Measurements from ENCODE around the gene RIN1. TPM values are rescaled to one million over a fixed set of nuclear protein-coding genes. Genes with fewer than 3 reads are reported as not detected.
"Not testable (repeated sequence)": the region's sequence is repeated elsewhere in the genome, so short reads cannot be mapped to it uniquely, and the experiment has no call there.

The RIN1 gene
- 10 to 100 TPM in 3 of 4 donors, 1 to 10 TPM in 1; 8.8 to 43.8 (median 14.4) TPM for total RNA-seq

DNA sequence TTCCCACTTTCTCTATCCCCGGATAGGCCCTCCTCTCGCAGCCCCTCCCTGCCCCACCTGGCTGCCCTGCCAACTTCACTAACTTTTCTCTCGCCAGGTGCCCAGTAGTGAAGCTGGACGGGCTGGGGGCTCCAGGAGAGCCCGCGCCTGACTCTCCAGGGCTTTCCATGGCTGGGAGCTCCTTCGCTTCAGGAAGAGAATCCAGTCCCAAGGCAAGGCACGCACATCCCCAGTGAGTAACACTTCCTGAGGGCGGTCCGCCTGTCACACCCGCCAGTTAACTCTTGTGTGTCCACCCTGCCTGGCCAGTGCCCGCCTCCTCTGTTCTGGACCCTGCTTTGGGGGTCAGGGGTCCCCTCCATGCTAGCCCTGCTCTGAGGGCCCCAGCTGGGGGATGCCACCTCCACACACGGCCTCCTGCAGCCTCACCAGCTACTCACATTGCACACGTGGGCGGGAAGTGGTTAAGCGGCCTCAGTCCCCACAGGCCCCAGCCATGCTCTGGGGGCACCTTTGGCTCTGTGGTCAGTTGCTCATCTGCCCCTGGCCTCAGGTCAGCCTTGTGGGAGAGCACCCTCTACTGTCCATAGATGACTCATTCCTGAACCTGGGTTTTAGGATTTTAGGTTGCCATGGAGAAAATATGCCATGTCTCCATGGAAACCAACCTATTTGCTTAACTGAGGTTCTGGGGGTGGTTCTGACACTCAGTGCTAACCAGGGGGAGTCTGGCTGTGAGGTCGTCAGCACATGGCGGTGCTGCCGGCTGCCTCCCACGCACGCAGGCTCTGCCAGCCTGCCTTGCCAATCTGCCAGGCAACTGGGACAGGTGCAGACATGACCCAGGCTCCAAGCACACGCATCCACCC lies at the start of gene RIN1:
Gene RIN1 (minus strand): TSS at position 201 of the 869 bp plus-strand sequence. CDS start 32 bp downstream, at position 169.
- Histone ChIP-seq H3K27me3 (no peaks in the 10 kb centered on the region), H3K9me3 (no peaks in the 10 kb centered on the region), H3K36me3 (peaks cover 0 to 11% (median 4%) of the 10 kb centered on the region in 4 donors), H3K4me3 (peak within 1 kb of the TSS; percentile 40 to 65 (median 58)), H3K4me1 (peaks cover 12 to 26% (median 21%) of the 10 kb centered on the region in 4 donors), H3K27ac (peak within 1 kb of the TSS; percentile 76 to 82 (median 78))
- TF ChIP-seq EP300 (IDR thresholded peaks at IDR 0.05; ENCODE audit: low read depth) (no peak), POLR2A (IDR thresholded peaks at IDR 0.05) (peak; percentile 59), POLR2AphosphoS5 (IDR thresholded peaks at IDR 0.05) (peak; percentile 59 to 76 (median 71)), CTCF (IDR thresholded peaks at IDR 0.05) (peak in 3 of 5 experiments; percentile 19 to 24 (median 24))
- peak; percentile 71 for DNase-seq
- in situ Hi-C loops (cut with MboI; ENCODE audit: low pct_ligation_motif_present in 1 of 4, low pct_unique_long_range_greater_than_20kb in 1 of 4, low sequenced_read_pairs in 3 of 4) (no loop called here), intact Hi-C loops (cut with DNase I; ENCODE audit: low total_unique reads) (no loop called here)
- WGBS, 2 donors (ENCODE audit: low coverage in 1 of 2) = 13% methylated on average over 21 of the region's 22 CpGs; no CpG with 5 or more reads in 1 of the 2 donors

DNA sequence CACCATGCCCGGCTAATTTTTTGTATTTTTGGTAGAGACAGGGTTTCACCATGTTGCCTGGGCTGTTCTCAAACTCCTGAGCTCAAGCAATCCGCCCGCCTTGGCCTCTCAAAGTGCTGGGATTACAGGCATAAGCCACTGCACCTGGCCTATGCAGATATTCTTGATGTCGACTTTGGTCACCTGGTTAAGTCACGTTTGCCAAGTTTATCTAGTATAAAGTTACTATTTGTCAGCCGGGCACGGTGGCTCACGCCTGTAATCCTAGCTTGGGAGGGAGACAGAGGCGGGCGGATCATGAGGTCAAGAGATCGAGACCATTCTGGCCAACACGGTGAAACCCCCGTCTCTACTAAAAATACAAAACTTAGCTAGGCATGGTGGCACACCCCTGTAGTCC lies 48.1 kb upstream of the RIN1 start:
- WGBS, 2 donors (ENCODE audit: low coverage in 1 of 2) = 59 to 67% methylated on average over 5 to 13 of the region's 13 CpGs
- H3K27ac ChIP-seq; DNase-seq; H3K4me3 ChIP-seq; H3K9me3 ChIP-seq; H3K27me3 ChIP-seq; H3K36me3 ChIP-seq; intact Hi-C loops (cut with DNase I; ENCODE audit: low total_unique reads): not testable (repeated sequence)
- H3K4me1 ChIP-seq = peaks cover 0 to 12% (median 0%) of the 10 kb centered on the region in 4 donors
- in situ Hi-C loops (cut with MboI; ENCODE audit: low pct_ligation_motif_present in 1 of 4, low pct_unique_long_range_greater_than_20kb in 1 of 4, low sequenced_read_pairs in 3 of 4) = loop anchor here in 1 of 4 donors (10.0 kb wide), 1 partner anchor 80 kb away; no protein-coding TSS in a partner anchor

GRCh38 chr11:66380264-66380663 lies 44.0 kb upstream of the RIN1 start:
- H3K27me3 ChIP-seq = peaks cover 19% of the 10 kb centered on the region
- H3K9me3 ChIP-seq; intact Hi-C loops (cut with DNase I; ENCODE audit: low total_unique reads); DNase-seq; H3K4me3 ChIP-seq; H3K27ac ChIP-seq; H3K36me3 ChIP-seq; H3K4me1 ChIP-seq: not testable (repeated sequence)
- WGBS, 2 donors (ENCODE audit: low coverage in 1 of 2) = 20 to 22% methylated on average over 1 to 7 of the region's 7 CpGs
- in situ Hi-C loops (cut with MboI; ENCODE audit: low pct_ligation_motif_present in 1 of 4, low pct_unique_long_range_greater_than_20kb in 1 of 4, low sequenced_read_pairs in 3 of 4) = loop anchor here in 1 of 4 donors (10.0 kb wide), 1 partner anchor 75 kb away; no protein-coding TSS in a partner anchor

GRCh38 chr11:66373690-66374287 lies 37.6 kb upstream of the RIN1 start:
- intact Hi-C loops (cut with DNase I; ENCODE audit: low total_unique reads); DNase-seq; H3K36me3 ChIP-seq; H3K4me3 ChIP-seq; H3K27ac ChIP-seq; in situ Hi-C loops (cut with MboI; ENCODE audit: low pct_ligation_motif_present in 1 of 4, low pct_unique_long_range_greater_than_20kb in 1 of 4, low sequenced_read_pairs in 3 of 4); H3K9me3 ChIP-seq: not testable (repeated sequence)
- WGBS, 2 donors (ENCODE audit: low coverage in 1 of 2) = 76 to 79% methylated on average over 3 to 9 of the region's 9 CpGs
- Histone ChIP-seq H3K27me3 (peaks cover 41% of the 10 kb centered on the region), H3K4me1 (peaks cover 0 to 28% (median 17%) of the 10 kb centered on the region in 4 donors)

DNA sequence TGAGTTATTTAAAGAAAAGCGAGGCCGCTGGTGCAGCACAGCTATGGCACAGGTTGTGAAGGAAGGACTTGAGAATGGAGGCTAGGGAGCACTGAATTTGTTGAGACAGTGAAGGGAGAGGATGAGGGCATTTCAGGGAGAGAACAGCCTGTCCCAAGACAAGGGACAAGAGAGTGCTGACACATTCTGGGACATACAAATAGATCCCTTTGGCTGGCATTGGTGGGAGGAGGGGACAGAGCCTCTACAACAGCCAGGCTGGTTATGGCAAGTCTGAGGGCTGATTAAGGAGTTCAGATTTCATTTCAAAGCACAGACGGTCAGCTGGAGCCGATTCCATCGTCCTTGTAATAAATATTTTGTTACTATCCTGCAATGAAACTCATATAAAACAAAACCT lies 37.0 kb upstream of the RIN1 start:
- Histone ChIP-seq H3K4me3 (no peak overlapping the region), H3K27ac (no peak overlapping the region), H3K36me3 (no peaks in the 10 kb centered on the region), H3K27me3 (peaks cover 41% of the 10 kb centered on the region), H3K9me3 (no peaks in the 10 kb centered on the region), H3K4me1 (peaks cover 0 to 28% (median 17%) of the 10 kb centered on the region in 4 donors)
- TF ChIP-seq POLR2A (IDR thresholded peaks at IDR 0.05) (no peak), CTCF (IDR thresholded peaks at IDR 0.05) (no peak)
- intact Hi-C loops (cut with DNase I; ENCODE audit: low total_unique reads) = no loop called here
- WGBS, 2 donors (ENCODE audit: low coverage in 1 of 2) = 54% methylated on average over 5 of the region's 5 CpGs
- in situ Hi-C loops (cut with MboI; ENCODE audit: low pct_ligation_motif_present in 1 of 4, low pct_unique_long_range_greater_than_20kb in 1 of 4, low sequenced_read_pairs in 3 of 4) = no loop called here
- no peak for DNase-seq

Data from transverse colon (tissue), 4 donors.